DOHH2 (cell line): ENCODE results near the gene ZFY.
"Not testable (repeated sequence)": the region's sequence is repeated elsewhere in the genome, so short reads cannot be mapped to it uniquely, and the experiment has no call there.

ENCODE experiments used
- H3F3A ChIP-seq: fragments of 200-600 bp; sonication (generic), shearing (Covaris generic); 2 replicates; pipeline ENCODE4 v1.6.0; 2016; ENCODE audit warnings: antibody characterized with exemption, mild to moderate bottlenecking; ENCODE audit not compliant: control insufficient read depth, insufficient read depth
- H3K27ac ChIP-seq: fragments of 200-600 bp; sonication (generic); 2 replicates; pipeline ENCODE4 v1.5.1; 2014; ENCODE audit warnings: low read depth, mild to moderate bottlenecking, low read length, moderate library complexity
- H3K27me3 ChIP-seq: fragments of 200-600 bp; sonication (generic); 2 replicates; pipeline ENCODE4 v1.6.1; 2014; ENCODE audit warnings: mild to moderate bottlenecking, low read length, mixed read lengths; ENCODE audit not compliant: control insufficient read depth
- H3K36me3 ChIP-seq: fragments of 200-600 bp; sonication (generic); 2 replicates; pipeline ENCODE4 v1.6.1; 2014; ENCODE audit warnings: mild to moderate bottlenecking, low read length, moderate library complexity, mixed read lengths; ENCODE audit not compliant: control insufficient read depth
- H3K4me1 ChIP-seq: fragments of 200-600 bp; sonication (generic); 2 replicates; pipeline ENCODE4 v1.6.1; 2014; ENCODE audit warnings: mild to moderate bottlenecking, low read length, mixed read lengths; ENCODE audit not compliant: control insufficient read depth
- H3K4me2 ChIP-seq: fragments of 200-600 bp; sonication (generic); 2 replicates; pipeline ENCODE4 v1.6.0; 2014; ENCODE audit warnings: mild to moderate bottlenecking, low read length, moderate library complexity
- H3K4me3 ChIP-seq: fragments of 200-600 bp; sonication (generic); 2 replicates; pipeline ENCODE4 v1.5.1; 2014; ENCODE audit warnings: mild to moderate bottlenecking, low read length, mixed read lengths
- H3K79me2 ChIP-seq: fragments of 200-600 bp; sonication (generic); 2 replicates; pipeline ENCODE4 v1.6.1; 2014; ENCODE audit warnings: mild to moderate bottlenecking, low read length, mixed read lengths; ENCODE audit not compliant: control insufficient read depth
- H3K9me2 ChIP-seq: fragments of 200-600 bp; sonication (generic); replicated peaks from 2 replicates; pipeline ENCODE4 v1.6.1; 2014; ENCODE audit warnings: mild to moderate bottlenecking, low read length, mixed read lengths; ENCODE audit not compliant: control insufficient read depth
- H3K9me3 ChIP-seq: fragments of 200-600 bp; sonication (generic); 2 replicates; pipeline ENCODE4 v1.6.1; 2014; ENCODE audit warnings: antibody characterized with exemption, low read length, mixed read lengths; ENCODE audit not compliant: control insufficient read depth, insufficient read depth
- H4K20me1 ChIP-seq: fragments of 200-600 bp; sonication (generic); 2 replicates; pipeline ENCODE4 v1.6.0; 2014; ENCODE audit warnings: low read depth, mild to moderate bottlenecking, antibody characterized with exemption, low read length, moderate library complexity; ENCODE audit not compliant: control insufficient read depth, insufficient read depth
- CTCF ChIP-seq: fragments of 200-600 bp; sonication (generic); IDR thresholded peaks from one replicate; pipeline ENCODE4 v1.5.1; 2014; ENCODE audit warnings: antibody characterized with exemption, mild to moderate bottlenecking, low read depth, low read length; ENCODE audit not compliant: poor library complexity, severe bottlenecking
- EZH2phosphoT487 ChIP-seq: fragments of 200-600 bp; sonication (generic); IDR thresholded peaks from 2 replicates; pipeline ENCODE4 v1.6.1; 2017; ENCODE audit warnings: borderline replicate concordance, mild to moderate bottlenecking, antibody characterized with exemption, low read length, moderate library complexity, mixed read lengths

Gene ZFY

GRCh38 chrY:2979283-2979682 lies 44.1 kb downstream of the ZFY start:
- Histone ChIP-seq H3F3A (no peaks in the 10 kb centered on the region), H3K27ac (no peak overlapping the region), H3K79me2 (peaks cover 4% of the 10 kb centered on the region; the same call in 1 of the 2 replicates), H3K4me2 (no peak overlapping the region), H4K20me1 (no peaks in the 10 kb centered on the region), H3K36me3 (peaks cover 47% of the 10 kb centered on the region), H3K9me2 (no peaks in the 10 kb centered on the region), H3K27me3 (no peaks in the 10 kb centered on the region), H3K4me3 (no peak overlapping the region), H3K4me1 (peaks cover 4% of the 10 kb centered on the region), H3K9me3 (no peaks in the 10 kb centered on the region)
- TF ChIP-seq EZH2phosphoT487 = no peak
- no peak for TF ChIP-seq CTCF

- Histone ChIP-seq H3K9me3 (no peaks in the 10 kb centered on the region), H3K27ac (no peak overlapping the region), H3K27me3 (no peaks in the 10 kb centered on the region), H4K20me1 (no peaks in the 10 kb centered on the region), H3K9me2 (no peaks in the 10 kb centered on the region), H3K36me3 (peaks cover 5% of the 10 kb centered on the region), H3K79me2 (no peaks in the 10 kb centered on the region), H3K4me3 (no peak overlapping the region), H3F3A (no peaks in the 10 kb centered on the region), H3K4me1 (no peaks in the 10 kb centered on the region), H3K4me2 (no peak overlapping the region)
- TF ChIP-seq CTCF (no peak), EZH2phosphoT487 (no peak)
Measured at GRCh38 chrY:2984491-2984890, 49.3 kb downstream of the ZFY start.

- H3K27ac ChIP-seq, H3K36me3 ChIP-seq, H3F3A ChIP-seq: not testable (repeated sequence)
Measured at GRCh38 chrY:2987178-2987577, 52.0 kb downstream of the ZFY start.

GRCh38 chrY:2997369-2997768 lies 62.2 kb downstream of the ZFY start:
- not testable (repeated sequence) for H4K20me1 ChIP-seq, H3K36me3 ChIP-seq, H3K27me3 ChIP-seq, H3K4me2 ChIP-seq, H3F3A ChIP-seq, H3K9me2 ChIP-seq, H3K9me3 ChIP-seq, H3K4me3 ChIP-seq, H3K79me2 ChIP-seq, H3K27ac ChIP-seq, H3K4me1 ChIP-seq

More at GRCh38 chrY:2987178-2987577, 52.0 kb downstream of the ZFY start:
- not testable (repeated sequence) for H3K79me2 ChIP-seq, H3K9me3 ChIP-seq, H3K27me3 ChIP-seq, H3K4me1 ChIP-seq, H3K9me2 ChIP-seq, H4K20me1 ChIP-seq, H3K4me3 ChIP-seq, H3K4me2 ChIP-seq
